ENCODE measurements around the gene NMNAT3.
"Not testable (repeated sequence)": the region's sequence is repeated elsewhere in the genome, so short reads cannot be mapped to it uniquely, and the experiment has no call there.

NMNAT3 gene

GRCh38 chr3:139633511-139633910 is 44.3 kb downstream of the NMNAT3 start:
- DNase-seq, result no peak

GRCh38 chr3:139630542-139630941 is 47.2 kb downstream of the NMNAT3 start:
- DNase-seq, result no peak

- no peak for DNase-seq
Measured at GRCh38 chr3:139629033-139629432, 48.7 kb downstream of the NMNAT3 start.

- DNase-seq, result no peak
Measured at GRCh38 chr3:139627759-139628158, 50.0 kb downstream of the NMNAT3 start.

GRCh38 chr3:139620438-139620837 is 57.3 kb downstream of the NMNAT3 start:
- no peak for DNase-seq

- DNase-seq, result no peak
Measured at GRCh38 chr3:139619484-139619883, 58.3 kb downstream of the NMNAT3 start.

- DNase-seq, result no peak
Measured at GRCh38 chr3:139617672-139618268, 60.0 kb downstream of the NMNAT3 start.

- no peak for DNase-seq
Measured at GRCh38 chr3:139611528-139611927, 66.2 kb downstream of the NMNAT3 start.

GRCh38 chr3:139610886-139611285 is 66.9 kb downstream of the NMNAT3 start:
- DNase-seq, result no peak

GRCh38 chr3:139608924-139609323 is 68.8 kb downstream of the NMNAT3 start:
- no peak for DNase-seq

- no peak for DNase-seq
Measured at GRCh38 chr3:139608108-139608380, 69.7 kb downstream of the NMNAT3 start.

GRCh38 chr3:139607257-139608107 is 70.3 kb downstream of the NMNAT3 start:
- no peak for DNase-seq

GRCh38 chr3:139602003-139602402 is 75.8 kb downstream of the NMNAT3 start:
- no peak for DNase-seq

GRCh38 chr3:139601191-139601961 is 76.4 kb downstream of the NMNAT3 start:
- no peak for DNase-seq

GRCh38 chr3:139597947-139598346 is 79.8 kb downstream of the NMNAT3 start:
- DNase-seq, result no peak

- DNase-seq, result not testable (repeated sequence)
Measured at GRCh38 chr3:139591186-139591585, 86.6 kb downstream of the NMNAT3 start.

GRCh38 chr3:139588450-139588849 is 89.3 kb downstream of the NMNAT3 start:
- DNase-seq, result no peak

- no peak for DNase-seq
Measured at GRCh38 chr3:139587797-139588196, 90.0 kb downstream of the NMNAT3 start.

- no peak for DNase-seq
Measured at GRCh38 chr3:139586420-139587017, 91.3 kb downstream of the NMNAT3 start.

- DNase-seq, result no peak
Measured at GRCh38 chr3:139585820-139586219, 92.0 kb downstream of the NMNAT3 start.

GRCh38 chr3:139583651-139584050 is 94.1 kb downstream of the NMNAT3 start:
- DNase-seq, result not testable (repeated sequence)

- DNase-seq, result no peak
Measured at GRCh38 chr3:139578783-139579182, 99.0 kb downstream of the NMNAT3 start.

GRCh38 chr3:139577909-139578308 is 99.9 kb downstream of the NMNAT3 start:
- no peak for DNase-seq
